GM19463 (cell line): ENCODE measurements around the gene GPR25.

ENCODE experiments used
- ATAC-seq: cut with Tn5 transposase; IDR thresholded peaks from one replicate; pipeline ENCODE4 v1.9.1; 2021; ENCODE audit warnings: mild to moderate bottlenecking, moderate library complexity; ENCODE audit not compliant: unreplicated experiment

The GPR25 gene

DNA sequence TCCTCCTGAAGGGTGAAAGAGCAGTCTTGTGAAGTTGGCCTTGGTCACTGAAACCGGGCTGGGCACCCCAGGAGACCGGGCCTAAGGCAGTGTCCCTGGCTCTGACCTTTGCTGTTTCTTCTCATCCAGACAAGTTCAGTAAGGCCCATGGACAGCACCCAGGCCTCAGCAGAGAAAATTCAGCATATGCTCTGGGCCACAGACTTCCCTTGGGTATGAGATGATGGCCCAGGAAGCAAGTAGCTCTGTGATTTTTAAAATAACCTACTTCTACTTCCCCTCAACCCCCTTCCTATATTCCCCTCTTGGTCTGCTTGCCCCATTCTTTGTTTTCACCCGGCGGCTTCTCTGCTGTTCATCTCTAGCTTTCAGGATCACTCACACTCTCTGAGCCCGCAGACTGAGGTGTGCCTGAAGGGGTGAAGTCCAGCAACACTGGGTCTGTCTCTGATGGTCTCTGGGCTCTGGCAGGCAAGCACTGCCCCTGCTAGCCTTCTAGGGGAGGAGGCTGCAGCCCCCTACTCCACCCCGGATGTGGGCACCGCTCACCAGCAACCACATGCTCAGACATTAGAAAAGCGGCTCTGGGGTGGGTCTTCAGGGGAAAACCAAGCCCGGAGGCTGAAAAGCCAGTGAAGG lies 2.9 kb upstream of the GPR25 start:
- peak; percentile 56 for ATAC-seq

DNA sequence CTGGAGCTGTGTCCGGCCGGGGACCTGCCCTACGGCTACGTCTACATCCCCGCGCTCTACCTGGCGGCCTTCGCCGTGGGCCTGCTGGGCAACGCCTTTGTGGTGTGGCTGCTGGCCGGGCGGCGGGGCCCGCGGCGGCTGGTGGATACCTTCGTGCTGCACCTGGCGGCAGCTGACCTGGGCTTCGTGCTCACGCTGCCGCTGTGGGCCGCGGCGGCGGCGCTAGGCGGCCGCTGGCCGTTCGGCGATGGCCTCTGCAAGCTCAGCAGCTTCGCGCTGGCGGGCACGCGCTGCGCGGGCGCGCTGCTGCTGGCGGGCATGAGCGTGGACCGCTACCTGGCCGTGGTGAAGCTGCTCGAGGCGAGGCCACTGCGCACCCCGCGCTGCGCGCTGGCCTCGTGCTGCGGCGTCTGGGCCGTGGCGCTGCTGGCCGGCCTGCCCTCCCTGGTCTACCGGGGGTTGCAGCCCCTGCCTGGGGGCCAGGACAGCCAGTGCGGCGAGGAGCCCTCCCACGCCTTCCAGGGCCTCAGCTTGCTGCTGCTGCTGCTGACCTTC lies 412 bp downstream of the GPR25 start:
- ATAC-seq, result no peak

GRCh38 chr1:200873671-200874397 lies 1.1 kb downstream of the GPR25 start:
- ATAC-seq, result no peak

- no peak for ATAC-seq
These were observed 1.9 kb downstream of the GPR25 start for GRCh38 chr1:200874694-200875093.

- ATAC-seq, result no peak
These were observed 2.6 kb downstream of the GPR25 start for GRCh38 chr1:200875416-200875815.

DNA sequence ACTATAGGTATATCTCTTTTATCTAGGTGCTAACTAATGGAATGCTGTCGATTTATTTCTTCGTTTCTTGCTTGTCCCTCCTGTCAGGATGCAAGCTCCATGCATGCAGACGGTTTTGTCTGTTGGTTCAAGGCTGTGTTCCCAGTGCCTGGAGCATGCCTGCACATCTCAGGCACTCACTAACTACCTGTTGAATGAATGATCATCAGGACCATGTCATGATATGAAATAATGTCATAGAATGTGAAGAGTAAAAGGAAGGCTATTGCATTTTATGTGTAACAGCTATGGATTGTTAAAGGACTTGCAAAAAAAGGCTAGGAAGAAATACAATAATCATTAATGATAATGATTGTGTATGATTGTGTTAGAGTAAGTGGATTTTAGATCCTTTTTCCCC lies 4.2 kb downstream of the GPR25 start:
- no peak for ATAC-seq

- ATAC-seq, result peak; percentile 89
These were observed 5.2 kb downstream of the GPR25 start for GRCh38 chr1:200877839-200878551.

GRCh38 chr1:200880212-200880611 lies 7.4 kb downstream of the GPR25 start:
- peak; percentile 56 for ATAC-seq

DNA sequence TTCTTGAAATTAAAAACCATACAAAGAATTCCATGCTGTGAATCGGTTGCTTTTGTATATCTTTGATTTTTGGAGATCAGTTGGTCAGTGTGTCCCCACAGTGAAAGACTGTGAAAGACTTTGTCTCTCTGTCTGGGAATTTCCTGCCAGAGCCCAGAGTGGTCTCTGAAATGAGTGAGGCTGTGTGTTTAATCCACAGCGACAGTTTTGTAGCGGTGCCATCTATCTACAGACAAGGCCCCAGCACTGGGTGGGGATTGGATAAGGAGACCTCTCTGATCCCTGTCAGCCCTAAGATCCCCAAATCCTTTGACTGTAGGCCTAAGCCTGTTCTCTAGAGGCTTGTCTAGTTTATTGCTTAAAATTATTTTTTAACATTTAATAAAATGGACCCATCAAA lies 10.3 kb downstream of the GPR25 start:
- ATAC-seq, result no peak

GRCh38 chr1:200885623-200886402 lies 13.0 kb downstream of the GPR25 start:
- ATAC-seq, result no peak

- no peak for ATAC-seq
These were observed 13.8 kb downstream of the GPR25 start for GRCh38 chr1:200886594-200886993.

GRCh38 chr1:200887036-200887435 lies 14.3 kb downstream of the GPR25 start:
- ATAC-seq, result no peak

DNA sequence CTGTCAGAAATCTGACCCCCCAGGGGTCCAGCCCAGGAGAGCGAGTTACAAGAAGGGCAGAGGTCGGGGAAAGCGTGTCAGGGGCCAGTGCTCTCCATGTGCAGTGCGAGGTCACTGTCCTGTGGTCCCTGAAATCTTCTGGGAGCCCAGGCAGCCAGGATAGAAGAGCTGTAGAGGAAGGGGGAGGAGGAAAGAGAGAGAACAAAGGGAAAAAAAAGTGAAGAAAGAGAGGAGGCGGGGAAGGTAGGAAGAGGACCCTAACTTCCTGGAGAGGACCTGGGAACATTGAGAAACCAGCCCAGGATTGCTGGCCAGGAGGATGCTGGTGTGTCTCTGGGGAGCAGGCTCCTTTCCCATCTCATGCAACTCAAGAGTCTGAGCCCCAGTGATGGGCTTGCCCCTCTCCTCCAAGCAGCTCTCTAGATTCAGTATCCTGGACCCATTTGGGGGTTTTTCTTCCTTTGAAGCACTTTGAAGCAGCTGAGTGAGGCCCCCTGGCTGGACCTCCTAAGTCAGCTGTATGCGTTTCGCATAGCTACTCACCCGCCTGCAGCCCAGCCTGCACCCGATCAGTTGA lies 15.1 kb downstream of the GPR25 start:
- no peak for ATAC-seq

DNA sequence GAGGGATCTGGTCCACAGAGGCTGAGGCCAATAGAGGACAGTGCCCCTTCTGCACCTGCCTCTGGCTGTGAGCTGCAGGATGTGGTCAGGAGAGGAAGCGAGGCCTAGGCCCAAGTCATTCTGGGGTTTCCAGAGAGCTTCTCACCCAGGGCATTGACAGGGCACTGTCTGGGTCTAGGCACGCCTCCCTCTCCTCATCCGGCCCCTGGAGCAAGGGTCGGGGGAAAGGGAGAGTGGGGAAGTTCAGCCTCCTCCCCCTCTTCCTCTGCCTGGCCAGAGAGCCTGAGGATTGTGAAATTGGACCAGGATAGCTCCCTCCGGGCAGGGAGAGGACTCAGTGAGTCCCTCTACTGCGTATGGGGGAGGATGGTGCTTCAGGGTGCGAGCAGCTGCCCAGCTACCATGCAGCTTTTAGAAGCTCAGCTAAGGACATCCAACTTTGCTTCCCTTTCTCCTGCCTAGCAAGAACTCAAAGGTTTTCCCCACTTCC lies 15.6 kb downstream of the GPR25 start:
- peak; percentile 91 for ATAC-seq

DNA sequence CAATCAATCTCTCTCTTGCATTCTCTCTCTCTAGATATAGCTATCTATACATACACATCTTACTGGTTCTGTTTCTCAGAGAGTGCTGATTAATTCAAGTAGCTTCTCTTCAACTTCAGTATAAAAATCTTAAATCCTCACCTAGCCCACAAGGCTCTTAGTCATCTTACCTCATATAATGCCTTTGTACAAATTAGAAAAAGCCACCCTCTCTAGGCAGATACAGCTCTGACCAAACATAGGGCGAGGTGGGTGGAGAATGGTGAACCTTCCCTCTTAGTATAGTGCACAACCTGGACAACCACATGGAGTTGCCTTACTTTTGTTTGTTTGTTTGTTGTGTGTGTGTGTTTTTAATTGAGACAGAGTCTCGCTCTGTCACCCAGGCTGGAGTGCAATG lies 16.8 kb downstream of the GPR25 start:
- ATAC-seq, result no peak

- no peak for ATAC-seq
These were observed 17.2 kb downstream of the GPR25 start for GRCh38 chr1:200890027-200890426.

- ATAC-seq, result no peak
These were observed 18.3 kb downstream of the GPR25 start for GRCh38 chr1:200890818-200891773.

GRCh38 chr1:200891774-200892157 lies 19.0 kb downstream of the GPR25 start:
- ATAC-seq, result no peak

DNA sequence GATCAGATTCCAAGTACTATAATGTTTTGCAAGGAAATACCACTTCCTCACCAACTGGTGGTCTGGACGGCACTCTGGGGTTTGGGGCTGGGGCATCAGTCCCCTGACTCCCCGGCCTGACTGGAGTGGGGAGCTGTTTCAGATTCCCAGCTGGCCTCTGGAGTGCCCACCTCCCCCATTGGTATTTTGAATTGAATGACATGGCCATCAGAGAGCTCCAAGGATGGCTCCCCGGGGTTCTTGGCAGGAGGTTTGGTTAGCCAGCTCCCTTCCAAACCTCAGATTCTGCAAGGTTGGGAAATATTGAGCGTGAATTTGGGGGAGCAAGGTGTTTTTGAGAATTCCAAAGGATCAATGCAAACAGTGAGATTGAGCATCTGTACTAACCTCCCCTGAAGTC lies 19.8 kb downstream of the GPR25 start:
- no peak for ATAC-seq
